Activated CD8-positive, alpha-beta T cell treated with anti-CD3 and anti-CD28 coated beads for 36 hours (primary cell): ENCODE measurements around the gene JMJD8. TPM values are rescaled to one million over a fixed set of nuclear protein-coding genes. Genes with fewer than 3 reads are reported as not detected.
A peak's percentile ranks its signal among the peaks of the same experiment; 100 is the strongest.

Experiments used
- ATAC-seq: fragments of 200-7000 bp; cut with Tn5 transposase; one replicate; pipeline ENCODE4 v1.10.0; 2021; ENCODE audit warnings: mild to moderate bottlenecking, moderate library complexity
- CTCF ChIA-PET: fragments of 350-600 bp; sonication (Branson Sonifier 250); formaldehyde crosslinking; loops from one replicate; lab custom pipeline; 2021; ENCODE audit warnings: antibody characterized with exemption; lab: Charles Lee
- POLR2A ChIA-PET: fragments of 350-600 bp; sonication (Branson Sonifier 250); formaldehyde crosslinking; loops from one replicate; lab custom pipeline; 2021; ENCODE audit warnings: antibody characterized with exemption; lab: Charles Lee
- DNase-seq: peaks from one replicate; pipeline ENCODE4 v3.0.0-alpha.2; 2020
- H3K27ac Mint-ChIP-seq: one replicate; pipeline ENCODE4 v1.8.0; 2021; ENCODE audit warnings: mild to moderate bottlenecking, mixed read lengths
- H3K27me3 Mint-ChIP-seq: one replicate; pipeline ENCODE4 v1.8.0; 2021; ENCODE audit warnings: mixed read lengths
- H3K36me3 Mint-ChIP-seq: one replicate; pipeline ENCODE4 v1.8.0; 2021; ENCODE audit warnings: low read depth, mixed read lengths
- H3K4me1 Mint-ChIP-seq: one replicate; pipeline ENCODE4 v1.8.0; 2021; ENCODE audit warnings: low read depth, mixed read lengths
- H3K4me3 Mint-ChIP-seq: one replicate; pipeline ENCODE4 v1.8.0; 2021; ENCODE audit warnings: mild to moderate bottlenecking, moderate library complexity, mixed read lengths
- H3K9me3 Mint-ChIP-seq: one replicate; pipeline ENCODE4 v1.8.0; 2021; ENCODE audit warnings: mixed read lengths
- intact Hi-C: fragments of 100-400 bp; cut with micrococcal nuclease; formaldehyde crosslinking; loops from one replicate; pipeline ENCODE4 v1.10.0; 2022
- total RNA-seq, 2 experiments: library from RNA; stranded (reverse); gene quantifications; one replicate each; pipeline ENCODE4 v1.2.3, GENCODE V29; 2021
- TF ChIP-seq, protein P1 (sequence below): fragments of 200-600 bp; IDR thresholded peaks from one replicate; pipeline ENCODE4 v1.8.0; 2022; ENCODE audit warnings: antibody characterized with exemption, mild to moderate bottlenecking

The JMJD8 gene
- total RNA-seq, 2 experiments from 2014 or later: 26.2 to 28.7 TPM

DNA sequence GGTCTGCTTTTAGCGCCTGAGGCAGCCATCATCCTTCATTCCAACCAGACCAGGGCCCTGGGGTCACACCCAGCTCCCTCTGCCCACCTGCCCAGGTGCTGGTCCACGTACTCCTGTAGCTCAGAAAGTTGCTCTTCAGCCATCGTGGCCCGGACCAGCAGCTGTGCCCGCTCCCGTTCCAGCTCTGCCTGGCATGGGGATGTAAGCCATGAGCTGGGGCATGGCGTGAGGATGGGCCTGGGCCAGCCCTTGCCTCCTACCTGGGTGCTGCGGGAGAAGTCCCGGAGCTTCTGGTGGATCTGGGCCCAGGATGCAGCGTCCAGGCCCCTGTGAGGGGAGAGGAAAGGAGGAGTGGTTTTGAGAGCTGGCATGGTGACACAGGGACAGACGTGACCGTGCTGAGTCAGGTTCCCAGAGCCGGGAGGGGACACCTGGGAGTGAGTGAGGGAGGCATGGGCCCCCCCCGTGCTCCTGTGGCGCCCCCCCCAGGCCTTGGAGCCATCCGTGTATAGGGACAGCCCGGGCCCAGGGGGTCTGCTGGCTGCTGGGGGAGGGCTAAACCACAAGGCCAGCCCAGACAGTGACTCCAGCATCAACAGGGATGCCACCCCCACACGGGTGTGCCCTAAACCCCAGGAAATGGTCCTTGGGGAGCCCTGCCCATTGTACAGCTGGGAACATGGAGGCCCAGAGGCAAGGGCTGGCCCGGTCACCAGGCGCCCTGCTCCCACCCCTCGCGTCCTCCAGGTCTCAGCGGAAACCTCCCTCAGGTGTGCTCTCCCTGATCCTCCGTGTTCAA, 38.9 kb upstream of the JMJD8 start:
- Mint-ChIP-seq H3K27me3 (no peaks in the 10 kb centered on the region), H3K36me3 (no peaks in the 10 kb centered on the region), H3K27ac (no peak overlapping the region), H3K9me3 (no peaks in the 10 kb centered on the region), H3K4me1 (peaks cover 22% of the 10 kb centered on the region), H3K4me3 (peak overlapping the region; percentile 64)
- TF ChIP-seq, protein P1, sequence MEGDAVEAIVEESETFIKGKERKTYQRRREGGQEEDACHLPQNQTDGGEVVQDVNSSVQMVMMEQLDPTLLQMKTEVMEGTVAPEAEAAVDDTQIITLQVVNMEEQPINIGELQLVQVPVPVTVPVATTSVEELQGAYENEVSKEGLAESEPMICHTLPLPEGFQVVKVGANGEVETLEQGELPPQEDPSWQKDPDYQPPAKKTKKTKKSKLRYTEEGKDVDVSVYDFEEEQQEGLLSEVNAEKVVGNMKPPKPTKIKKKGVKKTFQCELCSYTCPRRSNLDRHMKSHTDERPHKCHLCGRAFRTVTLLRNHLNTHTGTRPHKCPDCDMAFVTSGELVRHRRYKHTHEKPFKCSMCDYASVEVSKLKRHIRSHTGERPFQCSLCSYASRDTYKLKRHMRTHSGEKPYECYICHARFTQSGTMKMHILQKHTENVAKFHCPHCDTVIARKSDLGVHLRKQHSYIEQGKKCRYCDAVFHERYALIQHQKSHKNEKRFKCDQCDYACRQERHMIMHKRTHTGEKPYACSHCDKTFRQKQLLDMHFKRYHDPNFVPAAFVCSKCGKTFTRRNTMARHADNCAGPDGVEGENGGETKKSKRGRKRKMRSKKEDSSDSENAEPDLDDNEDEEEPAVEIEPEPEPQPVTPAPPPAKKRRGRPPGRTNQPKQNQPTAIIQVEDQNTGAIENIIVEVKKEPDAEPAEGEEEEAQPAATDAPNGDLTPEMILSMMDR: no peak
- CTCF ChIA-PET: interaction anchor here (1.3 to 19.6 kb wide), 5 partner anchors 10 to 19 kb away, joined by 3 to 207 read pairs (median 15); partner anchors contain the start of genes CIAO3 and METRN
- intact Hi-C loops: no loop called here
- POLR2A ChIA-PET: interaction anchor here (0.7 to 8.1 kb wide), 6 partner anchors 11 to 81 kb away, joined by 3 to 84 read pairs (median 3); partner anchors contain the start of gene CIAO3
- DNase-seq: no peak
- ATAC-seq: no peak

DNA sequence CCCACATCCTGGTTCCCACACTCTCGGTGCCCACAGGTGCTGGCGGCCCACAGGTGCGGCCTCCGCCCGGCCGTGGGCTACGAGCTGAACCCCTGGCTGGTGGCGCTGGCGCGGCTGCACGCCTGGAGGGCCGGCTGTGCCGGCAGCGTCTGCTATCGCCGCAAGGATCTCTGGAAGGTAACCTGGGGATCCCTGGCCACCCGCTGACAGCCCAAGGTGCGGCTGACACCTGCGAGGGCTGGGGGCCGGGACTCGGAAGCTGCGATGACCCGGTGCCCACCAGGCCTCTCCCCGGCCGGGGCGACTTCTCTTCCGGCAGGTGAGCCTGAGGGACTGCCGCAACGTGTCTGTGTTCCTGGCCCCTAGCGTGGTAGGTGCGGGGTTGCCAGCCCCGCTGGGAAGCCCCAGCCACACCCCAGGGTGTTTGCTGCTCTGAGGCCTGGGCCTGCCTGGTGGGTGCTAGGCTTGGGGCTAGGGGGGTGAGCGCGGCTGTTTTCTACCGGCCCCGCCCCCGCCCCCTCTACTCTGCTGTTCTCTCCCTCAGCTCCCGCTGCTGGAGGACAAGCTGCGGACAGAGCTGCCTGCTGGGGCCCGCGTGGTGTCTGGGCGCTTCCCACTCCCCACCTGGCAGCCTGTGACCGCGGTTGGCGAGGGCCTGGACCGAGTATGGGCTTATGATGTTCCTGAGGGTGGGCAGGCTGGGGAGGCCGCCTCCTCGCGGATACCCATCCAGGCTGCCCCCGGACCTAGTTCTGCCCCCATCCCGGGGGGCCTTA, 37.8 kb upstream of the JMJD8 start:
- H3K36me3 Mint-ChIP-seq: no peaks in the 10 kb centered on the region
- no peaks in the 10 kb centered on the region for H3K27me3 Mint-ChIP-seq
- intact Hi-C loops: no loop called here
- ChIA-PET CTCF (interaction anchor here (0.8 to 19.6 kb wide), 8 partner anchors 8 to 82 kb away, joined by 3 to 207 read pairs (median 6); partner anchors contain the start of genes CIAO3 and METRN), POLR2A (interaction anchor here (0.7 to 8.1 kb wide), 6 partner anchors 8 to 80 kb away, joined by 3 to 84 read pairs (median 8); partner anchors contain the start of gene CIAO3)
- H3K9me3 Mint-ChIP-seq: no peaks in the 10 kb centered on the region
- peak overlapping the region; percentile 64 for H3K4me3 Mint-ChIP-seq
- peaks cover 22% of the 10 kb centered on the region for H3K4me1 Mint-ChIP-seq
- H3K27ac Mint-ChIP-seq: no peak overlapping the region
- DNase-seq: peak; percentile 37
- no peak for ATAC-seq
- TF ChIP-seq, protein P1: no peak

DNA sequence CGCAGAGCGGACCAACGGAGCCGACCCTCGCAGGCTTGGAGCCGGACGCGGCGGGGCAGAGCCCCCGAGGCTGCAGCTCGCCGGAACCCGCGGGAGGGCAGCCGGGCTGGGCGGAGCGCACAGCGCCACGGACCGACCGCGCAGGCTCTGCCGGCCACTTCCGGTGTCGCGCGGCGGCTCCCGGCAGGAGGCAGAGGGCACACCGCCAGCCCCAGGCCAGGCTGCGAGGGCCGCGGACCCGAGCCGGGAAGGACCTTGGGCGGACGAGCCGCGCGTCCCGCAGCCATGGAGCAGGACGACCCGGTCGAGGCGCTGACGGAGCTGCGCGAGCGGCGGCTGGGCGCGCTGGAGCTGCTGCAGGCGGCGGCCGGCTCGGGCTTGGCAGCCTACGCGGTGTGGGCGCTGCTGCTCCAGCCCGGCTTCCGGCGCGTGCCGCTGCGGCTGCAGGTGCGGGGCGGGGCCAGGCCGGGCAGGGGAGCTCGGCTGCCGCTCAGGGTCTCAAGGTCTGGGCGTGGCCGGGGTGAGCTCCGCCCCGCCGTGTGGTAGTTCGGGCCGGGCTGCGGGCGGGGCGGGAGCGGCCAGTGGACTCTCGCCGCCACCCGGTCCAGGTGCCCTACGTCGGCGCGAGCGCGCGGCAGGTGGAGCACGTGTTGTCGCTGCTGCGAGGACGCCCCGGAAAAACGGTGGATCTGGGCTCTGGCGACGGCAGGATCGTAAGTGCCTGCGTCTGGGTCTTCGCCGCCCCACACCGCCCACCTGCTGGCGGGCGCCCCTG, 37.0 kb upstream of the JMJD8 start, which contains the start of gene ANTKMT:
Gene ANTKMT (plus strand): TSS at position 157 of the 775 bp plus-strand sequence. CDS start 129 bp downstream, at position 286.
- peak within 1 kb of the TSS; percentile 78 for H3K27ac Mint-ChIP-seq
- TF ChIP-seq, protein P1: no peak
- H3K27me3 Mint-ChIP-seq: no peaks in the 10 kb centered on the region
- DNase-seq: peak; percentile 85
- ATAC-seq: peak; percentile 67
- peak within 1 kb of the TSS; percentile 78 for H3K4me3 Mint-ChIP-seq
- no peaks in the 10 kb centered on the region for H3K9me3 Mint-ChIP-seq
- no peaks in the 10 kb centered on the region for H3K36me3 Mint-ChIP-seq
- ChIA-PET POLR2A (interaction anchor here (0.8 to 8.1 kb wide), 8 partner anchors 7 to 195 kb away, joined by 3 to 84 read pairs (median 8); partner anchors contain the start of genes CIAO3 and HAGHL), CTCF (interaction anchor here (0.7 to 19.6 kb wide), 8 partner anchors 9 to 82 kb away, joined by 3 to 207 read pairs (median 6); partner anchors contain the start of genes CIAO3 and METRN)
- intact Hi-C loops: no loop called here
- peaks cover 26% of the 10 kb centered on the region for H3K4me1 Mint-ChIP-seq

DNA sequence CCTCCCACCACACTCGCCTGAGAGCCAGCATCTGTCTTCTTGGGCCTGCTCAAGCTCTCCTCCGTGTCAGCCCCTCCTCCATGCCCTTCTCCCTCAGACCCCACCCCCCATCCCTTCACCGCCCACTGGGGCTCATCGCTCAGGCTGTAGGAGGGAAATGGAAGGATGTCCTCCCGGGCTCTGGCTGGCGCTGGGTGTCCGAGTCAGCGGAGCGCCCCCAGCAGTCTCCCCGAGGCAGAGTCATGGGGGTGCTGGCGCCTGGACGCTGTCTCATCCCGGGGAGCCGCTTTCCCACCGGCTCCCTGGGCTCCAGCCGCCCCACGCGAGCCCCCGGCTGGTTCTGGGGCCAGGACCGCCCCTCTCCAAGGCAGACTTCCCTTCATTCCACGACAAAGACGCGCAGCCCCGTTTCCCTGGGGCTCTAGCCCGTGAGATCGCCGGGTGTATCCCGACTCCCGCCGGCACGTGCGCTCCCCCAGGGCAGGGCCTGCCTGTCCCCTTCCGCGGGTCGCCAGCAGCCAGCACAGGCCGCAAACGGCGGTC, 36.4 kb upstream of the JMJD8 start:
- intact Hi-C loops: no loop called here

More for the DNA sequence above, 36.4 kb upstream of the JMJD8 start:
- peak; percentile 65 for ATAC-seq
- POLR2A ChIA-PET: interaction anchor here (0.6 to 8.1 kb wide), 12 partner anchors 8 to 263 kb away, joined by 3 to 84 read pairs (median 4); partner anchors contain the start of genes CIAO3, HAGHL and WDR24
- Mint-ChIP-seq H3K36me3 (no peaks in the 10 kb centered on the region), H3K9me3 (no peaks in the 10 kb centered on the region), H3K4me3 (peak overlapping the region; percentile 78), H3K4me1 (peaks cover 29% of the 10 kb centered on the region), H3K27me3 (no peaks in the 10 kb centered on the region), H3K27ac (peak overlapping the region; percentile 78)
- TF ChIP-seq, protein P1: peak; percentile 38
- DNase-seq: peak; percentile 86
- CTCF ChIA-PET: interaction anchor here (0.7 to 19.6 kb wide), 17 partner anchors 8 to 72 kb away, joined by 3 to 207 read pairs (median 4); partner anchors contain the start of genes CHTF18, CIAO3, METRN and STUB1
